ENCODE results near the gene KLC1.

DNA sequence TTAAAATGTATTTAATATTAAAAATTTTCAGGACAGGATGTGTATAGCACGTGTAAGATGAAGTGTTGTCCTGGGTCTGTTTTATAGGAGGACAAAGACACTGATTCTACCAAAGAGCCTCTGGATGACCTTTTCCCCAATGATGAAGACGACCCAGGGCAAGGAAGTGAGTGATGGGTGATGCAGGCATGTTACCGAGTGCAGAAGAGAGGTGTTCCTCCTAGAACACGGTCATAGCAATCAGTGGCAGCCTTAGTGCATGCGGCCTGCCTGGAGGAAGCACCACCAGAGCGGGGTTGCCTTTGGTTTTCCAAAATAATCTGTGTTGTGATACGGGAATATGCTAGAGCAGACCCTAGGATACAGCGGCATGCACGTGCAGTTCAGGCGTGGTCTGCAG lies 33.0 kb downstream of the KLC1 start:
- no peak for TF ChIP-seq CTCF (IDR thresholded peaks at IDR 0.05)
- TF ChIP-seq POLR2A (IDR thresholded peaks at IDR 0.05) = no peak

Measured in heart left ventricle (tissue), 13 donors.